Left hindlimb (tissue), 1 donor: ENCODE measurements around the gene COMMD1.
"Not testable (repeated sequence)": the region's sequence is repeated elsewhere in the genome, so short reads cannot be mapped to it uniquely, and the experiment has no call there.

Experiments
- DNase-seq: peaks from one replicate; pipeline ENCODE4 v3.0.0-alpha.2; 2018

COMMD1 gene

GRCh38 chr2:61924895-61925663, 19.6 kb downstream of the COMMD1 start:
- no peak for DNase-seq

- DNase-seq, result no peak
These were observed 21.3 kb downstream of the COMMD1 start for GRCh38 chr2:61926531-61927477.

GRCh38 chr2:61928826-61929461, 23.5 kb downstream of the COMMD1 start:
- no peak for DNase-seq

- no peak for DNase-seq
These were observed 31.6 kb downstream of the COMMD1 start for GRCh38 chr2:61937098-61937497.

- no peak for DNase-seq
These were observed 32.4 kb downstream of the COMMD1 start for GRCh38 chr2:61937886-61938285.

GRCh38 chr2:61938511-61938910, 33.0 kb downstream of the COMMD1 start:
- no peak for DNase-seq

GRCh38 chr2:61943251-61943650, 37.8 kb downstream of the COMMD1 start:
- DNase-seq, result no peak

- no peak for DNase-seq
These were observed 41.2 kb downstream of the COMMD1 start for GRCh38 chr2:61946666-61947065.

- no peak for DNase-seq
These were observed 43.4 kb downstream of the COMMD1 start for GRCh38 chr2:61948661-61949457.

- DNase-seq, result no peak
These were observed 43.9 kb downstream of the COMMD1 start for GRCh38 chr2:61949458-61949713.

- no peak for DNase-seq
These were observed 44.5 kb downstream of the COMMD1 start for GRCh38 chr2:61949714-61950560.

- no peak for DNase-seq
These were observed 45.3 kb downstream of the COMMD1 start for GRCh38 chr2:61950571-61951315.

GRCh38 chr2:61951881-61952280, 46.4 kb downstream of the COMMD1 start:
- no peak for DNase-seq

GRCh38 chr2:61952288-61952687, 46.8 kb downstream of the COMMD1 start:
- DNase-seq, result no peak

GRCh38 chr2:61954856-61955255, 49.4 kb downstream of the COMMD1 start:
- not testable (repeated sequence) for DNase-seq

- DNase-seq, result no peak
These were observed 54.2 kb downstream of the COMMD1 start for GRCh38 chr2:61959381-61960293.

GRCh38 chr2:61961231-61961901, 55.9 kb downstream of the COMMD1 start:
- DNase-seq, result no peak

GRCh38 chr2:61962095-61962984, 56.9 kb downstream of the COMMD1 start:
- DNase-seq, result no peak
